HEK293 (cell line): ENCODE data around the gene SLC25A11.
A peak's percentile ranks its signal among the peaks of the same experiment; 100 is the strongest.
"Not testable (repeated sequence)": the region's sequence is repeated elsewhere in the genome, so short reads cannot be mapped to it uniquely, and the experiment has no call there.

Experiments used
- CTCF ChIA-PET: fragments of 350-600 bp; formaldehyde crosslinking; extraction: SDS; loops from one replicate; lab custom pipeline; 2021; ENCODE audit warnings: antibody characterized with exemption; lab: Yijun Ruan, JAX
- POLR2A ChIA-PET: fragments of 300-600 bp; formaldehyde crosslinking; extraction: SDS; loops from one replicate; lab custom pipeline; 2020; ENCODE audit warnings: antibody characterized with exemption, inconsistent platforms; lab: Yijun Ruan, JAX
- H3K27ac ChIP-seq: fragments of 200-500 bp; sonication (Bioruptor generic); 2 replicates; pipeline ENCODE4 v1.5.1; 2014; ENCODE audit warnings: low read depth, low read length, control low read depth, inconsistent platforms; ENCODE audit errors: extremely low read depth
- H3K36me3 ChIP-seq, 2 experiments: fragments of 200-500 bp in 1 of 2; sonication (Bioruptor generic) in 1 of 2; 1 replicate in 1 of 2; 2 replicates in 1 of 2; pipeline ENCODE4 v1.5.1; 2014 to 2017; ENCODE audit warnings: inconsistent platforms in 2 of 2, low read length in 2 of 2; ENCODE audit not compliant: control insufficient read depth in 2 of 2, insufficient read depth in 1 of 2
- H3K4me1 ChIP-seq: fragments of 200-500 bp; sonication (Bioruptor generic); 2 replicates; pipeline ENCODE4 v1.5.1; 2014; ENCODE audit warnings: mild to moderate bottlenecking, low read length, inconsistent platforms; ENCODE audit not compliant: control insufficient read depth, insufficient read depth
- H3K4me3 ChIP-seq: 2 replicates; pipeline ENCODE4 v1.5.1; 2011; ENCODE audit warnings: low read depth, mild to moderate bottlenecking, control low read depth, low read length, moderate library complexity
- H3K9me3 ChIP-seq: fragments of 200-500 bp; sonication (Bioruptor generic); 2 replicates; pipeline ENCODE4 v1.5.1; 2014; ENCODE audit warnings: low read depth, low read length, inconsistent platforms; ENCODE audit not compliant: control insufficient read depth, insufficient read depth
- EGR2 ChIP-seq: fragments of 450-650 bp; formaldehyde crosslinking; IDR thresholded peaks from 2 replicates; pipeline ENCODE4 v1.5.1; 2016; ENCODE audit warnings: low read depth, missing biosample characterization, missing genetic modification characterization
- GLI2 ChIP-seq: fragments of 450-650 bp; formaldehyde crosslinking; IDR thresholded peaks from 2 replicates; pipeline ENCODE4; 2017; ENCODE audit warnings: missing biosample characterization, missing genetic modification characterization, low read depth, borderline replicate concordance
- HIC1 ChIP-seq: fragments of 450-650 bp; formaldehyde crosslinking; IDR thresholded peaks from 2 replicates; pipeline ENCODE4 v1.5.1; 2016; ENCODE audit warnings: missing biosample characterization, missing genetic modification characterization
- MEIS1 ChIP-seq: sonication (generic); formaldehyde crosslinking; IDR thresholded peaks from 2 replicates; pipeline ENCODE4 v1.8.1; 2022; ENCODE audit warnings: missing genetic modification reagents, mild to moderate bottlenecking, borderline replicate concordance
- OVOL3 ChIP-seq: fragments of 450-650 bp; formaldehyde crosslinking; IDR thresholded peaks from 2 replicates; pipeline ENCODE4 v1.5.1; 2016; ENCODE audit warnings: missing biosample characterization, missing genetic modification characterization
- PBX3 ChIP-seq: sonication (generic); formaldehyde crosslinking; IDR thresholded peaks from 2 replicates; pipeline ENCODE4 v1.8.1; 2022; ENCODE audit warnings: mild to moderate bottlenecking, moderate library complexity, missing genetic modification reagents
- RBAK ChIP-seq: fragments of 450-650 bp; formaldehyde crosslinking; IDR thresholded peaks from 2 replicates; pipeline ENCODE4 v1.5.1; 2016; ENCODE audit warnings: missing biosample characterization, missing genetic modification characterization
- SALL2 ChIP-seq: fragments of 450-650 bp; formaldehyde crosslinking; IDR thresholded peaks from 2 replicates; pipeline ENCODE4 v1.5.0; 2017; ENCODE audit warnings: missing biosample characterization, mild to moderate bottlenecking, missing genetic modification characterization, borderline replicate concordance
- SP7 ChIP-seq: fragments of 450-650 bp; formaldehyde crosslinking; IDR thresholded peaks from 2 replicates; pipeline ENCODE4 v1.5.1; 2016; ENCODE audit warnings: missing biosample characterization, missing genetic modification characterization
- ZBTB48 ChIP-seq: fragments of 450-650 bp; formaldehyde crosslinking; IDR thresholded peaks from 2 replicates; pipeline ENCODE4 v1.5.1; 2016; ENCODE audit warnings: missing biosample characterization, missing genetic modification characterization
- ZEB2 ChIP-seq: fragments of 450-650 bp; formaldehyde crosslinking; IDR thresholded peaks from 2 replicates; pipeline ENCODE4 v1.5.1; 2016; ENCODE audit warnings: missing biosample characterization, missing genetic modification characterization
- ZNF146 ChIP-seq: fragments of 450-650 bp; formaldehyde crosslinking; IDR thresholded peaks from 2 replicates; pipeline ENCODE4 v1.5.1; 2016; ENCODE audit warnings: missing biosample characterization, missing genetic modification characterization
- ZNF19 ChIP-seq: fragments of 450-650 bp; formaldehyde crosslinking; IDR thresholded peaks from 2 replicates; pipeline ENCODE4; 2016; ENCODE audit warnings: missing biosample characterization, missing genetic modification characterization, low read depth
- ZNF2 ChIP-seq: fragments of 450-650 bp; formaldehyde crosslinking; IDR thresholded peaks from 2 replicates; pipeline ENCODE4 v1.5.1; 2016; ENCODE audit warnings: missing biosample characterization, missing genetic modification characterization
- ZNF473 ChIP-seq: fragments of 450-650 bp; formaldehyde crosslinking; IDR thresholded peaks from 2 replicates; pipeline ENCODE4 v1.5.1; 2017; ENCODE audit warnings: missing biosample characterization, missing genetic modification characterization
- ZNF600 ChIP-seq: fragments of 450-650 bp; formaldehyde crosslinking; IDR thresholded peaks from 2 replicates; pipeline ENCODE4 v1.5.1; 2016; ENCODE audit warnings: missing biosample characterization, missing genetic modification characterization
- TF ChIP-seq, protein P1 (sequence below): fragments of 450-650 bp; formaldehyde crosslinking; IDR thresholded peaks from 2 replicates; pipeline ENCODE4 v1.5.0; 2017; ENCODE audit warnings: missing biosample characterization, missing genetic modification characterization, borderline replicate concordance
- TF ChIP-seq, protein P2 (sequence below): fragments of 450-650 bp; formaldehyde crosslinking; IDR thresholded peaks from 2 replicates; pipeline ENCODE4 v1.5.1; 2016; ENCODE audit warnings: missing biosample characterization, missing genetic modification characterization
- TF ChIP-seq, protein P3 (sequence below): fragments of 450-650 bp; formaldehyde crosslinking; IDR thresholded peaks from 2 replicates; pipeline ENCODE4 v1.5.1; 2017; ENCODE audit warnings: missing biosample characterization, missing genetic modification characterization

SLC25A11 gene

GRCh38 chr17:4908301-4908700 lies 31.5 kb downstream of the SLC25A11 start (continued):
- TF ChIP-seq, protein P1, sequence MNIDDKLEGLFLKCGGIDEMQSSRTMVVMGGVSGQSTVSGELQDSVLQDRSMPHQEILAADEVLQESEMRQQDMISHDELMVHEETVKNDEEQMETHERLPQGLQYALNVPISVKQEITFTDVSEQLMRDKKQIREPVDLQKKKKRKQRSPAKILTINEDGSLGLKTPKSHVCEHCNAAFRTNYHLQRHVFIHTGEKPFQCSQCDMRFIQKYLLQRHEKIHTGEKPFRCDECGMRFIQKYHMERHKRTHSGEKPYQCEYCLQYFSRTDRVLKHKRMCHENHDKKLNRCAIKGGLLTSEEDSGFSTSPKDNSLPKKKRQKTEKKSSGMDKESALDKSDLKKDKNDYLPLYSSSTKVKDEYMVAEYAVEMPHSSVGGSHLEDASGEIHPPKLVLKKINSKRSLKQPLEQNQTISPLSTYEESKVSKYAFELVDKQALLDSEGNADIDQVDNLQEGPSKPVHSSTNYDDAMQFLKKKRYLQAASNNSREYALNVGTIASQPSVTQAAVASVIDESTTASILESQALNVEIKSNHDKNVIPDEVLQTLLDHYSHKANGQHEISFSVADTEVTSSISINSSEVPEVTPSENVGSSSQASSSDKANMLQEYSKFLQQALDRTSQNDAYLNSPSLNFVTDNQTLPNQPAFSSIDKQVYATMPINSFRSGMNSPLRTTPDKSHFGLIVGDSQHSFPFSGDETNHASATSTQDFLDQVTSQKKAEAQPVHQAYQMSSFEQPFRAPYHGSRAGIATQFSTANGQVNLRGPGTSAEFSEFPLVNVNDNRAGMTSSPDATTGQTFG (tag by site-specific recombination) = no peak
- TF ChIP-seq ZNF19 (tag by site-specific recombination) (no peak), OVOL3 (tag by site-specific recombination) (no peak), ZNF473 (no peak), RBAK (tag by site-specific recombination) (no peak), MEIS1 (CRISPR knock-in tag) (no peak)

- H3K4me1 ChIP-seq, H3K4me3 ChIP-seq, H3K9me3 ChIP-seq, CTCF ChIA-PET, H3K27ac ChIP-seq, H3K36me3 ChIP-seq: not testable (repeated sequence)
- TF ChIP-seq ZNF146 (tag by site-specific recombination) = peak; percentile 51; the same call in 1 of the 2 replicates
- POLR2A ChIA-PET = interaction anchor here (0.6 kb wide), 1 partner anchor 155 kb away, joined by 4 read pairs; no protein-coding TSS in a partner anchor
Measured at GRCh38 chr17:4906642-4907041, 33.2 kb downstream of the SLC25A11 start.

GRCh38 chr17:4903051-4903818 lies 36.6 kb downstream of the SLC25A11 start, which contains the start of gene CHRNE:
TSS of gene CHRNE (minus strand) at chr17:4903098. CDS start at chr17:4903063, 35 bp downstream.
- Histone ChIP-seq H3K9me3 (no peaks in the 10 kb centered on the region), H3K4me1 (peaks cover 3% of the 10 kb centered on the region; the same call in 1 of the 2 replicates), H3K36me3 (peaks cover 0 to 20% of the 10 kb centered on the region in 2 experiments; a peak in 1 of 3 replicates), H3K4me3 (no peak within 1 kb of the TSS), H3K27ac (no peak within 1 kb of the TSS)
- POLR2A ChIA-PET = interaction anchor here (0.8 to 2.0 kb wide), 3 partner anchors 37 to 113 kb away, joined by 3 to 4 read pairs (median 3); partner anchors contain the start of genes PLD2, RNF167 and SLC25A11
- CTCF ChIA-PET = interaction anchor here (0.5 to 1.9 kb wide), 28 partner anchors 9 to 828 kb away, joined by 3 to 8 read pairs (median 4); partner anchors contain the start of genes MED11, RNF167 and SLC25A11
- TF ChIP-seq PBX3 (no peak), ZBTB48 (tag by site-specific recombination) (no peak), SALL2 (no peak), HIC1 (tag by site-specific recombination) (0 out of 2 replicates have a peak, but pooled peaks have one; percentile 46), EGR2 (peak; percentile 67), GLI2 (tag by site-specific recombination) (no peak), ZEB2 (tag by site-specific recombination) (peak; percentile 33; the same call in 1 of the 2 replicates), ZNF2 (peak; percentile 73; the same call in 1 of the 2 replicates), ZNF600 (0 out of 2 replicates have a peak, but pooled peaks have one; percentile 23), SP7 (tag by site-specific recombination) (peak; percentile 45; the same call in 1 of the 2 replicates)
- TF ChIP-seq, protein P2, sequence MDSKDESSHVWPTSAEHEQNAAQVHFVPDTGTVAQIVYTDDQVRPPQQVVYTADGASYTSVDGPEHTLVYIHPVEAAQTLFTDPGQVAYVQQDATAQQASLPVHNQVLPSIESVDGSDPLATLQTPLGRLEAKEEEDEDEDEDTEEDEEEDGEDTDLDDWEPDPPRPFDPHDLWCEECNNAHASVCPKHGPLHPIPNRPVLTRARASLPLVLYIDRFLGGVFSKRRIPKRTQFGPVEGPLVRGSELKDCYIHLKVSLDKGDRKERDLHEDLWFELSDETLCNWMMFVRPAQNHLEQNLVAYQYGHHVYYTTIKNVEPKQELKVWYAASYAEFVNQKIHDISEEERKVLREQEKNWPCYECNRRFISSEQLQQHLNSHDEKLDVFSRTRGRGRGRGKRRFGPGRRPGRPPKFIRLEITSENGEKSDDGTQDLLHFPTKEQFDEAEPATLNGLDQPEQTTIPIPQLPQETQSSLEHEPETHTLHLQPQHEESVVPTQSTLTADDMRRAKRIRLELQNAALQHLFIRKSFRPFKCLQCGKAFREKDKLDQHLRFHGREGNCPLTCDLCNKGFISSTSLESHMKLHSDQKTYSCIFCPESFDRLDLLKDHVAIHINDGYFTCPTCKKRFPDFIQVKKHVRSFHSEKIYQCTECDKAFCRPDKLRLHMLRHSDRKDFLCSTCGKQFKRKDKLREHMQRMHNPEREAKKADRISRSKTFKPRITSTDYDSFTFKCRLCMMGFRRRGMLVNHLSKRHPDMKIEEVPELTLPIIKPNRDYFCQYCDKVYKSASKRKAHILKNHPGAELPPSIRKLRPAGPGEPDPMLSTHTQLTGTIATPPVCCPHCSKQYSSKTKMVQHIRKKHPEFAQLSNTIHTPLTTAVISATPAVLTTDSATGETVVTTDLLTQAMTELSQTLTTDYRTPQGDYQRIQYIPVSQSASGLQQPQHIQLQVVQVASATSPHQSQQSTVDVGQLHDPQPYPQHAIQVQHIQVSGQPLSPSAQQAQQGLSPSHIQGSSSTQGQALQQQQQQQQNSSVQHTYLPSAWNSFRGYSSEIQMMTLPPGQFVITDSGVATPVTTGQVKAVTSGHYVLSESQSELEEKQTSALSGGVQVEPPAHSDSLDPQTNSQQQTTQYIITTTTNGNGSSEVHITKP (tag by site-specific recombination) = peak; percentile 54
- TF ChIP-seq, protein P3, sequence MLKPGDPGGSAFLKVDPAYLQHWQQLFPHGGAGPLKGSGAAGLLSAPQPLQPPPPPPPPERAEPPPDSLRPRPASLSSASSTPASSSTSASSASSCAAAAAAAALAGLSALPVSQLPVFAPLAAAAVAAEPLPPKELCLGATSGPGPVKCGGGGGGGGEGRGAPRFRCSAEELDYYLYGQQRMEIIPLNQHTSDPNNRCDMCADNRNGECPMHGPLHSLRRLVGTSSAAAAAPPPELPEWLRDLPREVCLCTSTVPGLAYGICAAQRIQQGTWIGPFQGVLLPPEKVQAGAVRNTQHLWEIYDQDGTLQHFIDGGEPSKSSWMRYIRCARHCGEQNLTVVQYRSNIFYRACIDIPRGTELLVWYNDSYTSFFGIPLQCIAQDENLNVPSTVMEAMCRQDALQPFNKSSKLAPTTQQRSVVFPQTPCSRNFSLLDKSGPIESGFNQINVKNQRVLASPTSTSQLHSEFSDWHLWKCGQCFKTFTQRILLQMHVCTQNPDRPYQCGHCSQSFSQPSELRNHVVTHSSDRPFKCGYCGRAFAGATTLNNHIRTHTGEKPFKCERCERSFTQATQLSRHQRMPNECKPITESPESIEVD (tag by site-specific recombination) = no peak
